GM23248 (cell line): ENCODE measurements around the gene GREB1.

Experiments used
- EZH2 ChIP-seq: fragments of 200-600 bp; sonication (generic); IDR thresholded peaks from 2 replicates; pipeline ENCODE4 v1.6.1; 2018; ENCODE audit warnings: antibody characterized with exemption, mild to moderate bottlenecking; ENCODE audit not compliant: insufficient read depth, poor library complexity, severe bottlenecking
- EZH2phosphoT487 ChIP-seq: fragments of 200-600 bp; sonication (generic); IDR thresholded peaks from 2 replicates; pipeline ENCODE4 v1.6.1; 2018; ENCODE audit warnings: antibody characterized with exemption, moderate library complexity, mild to moderate bottlenecking, low read depth; ENCODE audit not compliant: insufficient read depth

DNA sequence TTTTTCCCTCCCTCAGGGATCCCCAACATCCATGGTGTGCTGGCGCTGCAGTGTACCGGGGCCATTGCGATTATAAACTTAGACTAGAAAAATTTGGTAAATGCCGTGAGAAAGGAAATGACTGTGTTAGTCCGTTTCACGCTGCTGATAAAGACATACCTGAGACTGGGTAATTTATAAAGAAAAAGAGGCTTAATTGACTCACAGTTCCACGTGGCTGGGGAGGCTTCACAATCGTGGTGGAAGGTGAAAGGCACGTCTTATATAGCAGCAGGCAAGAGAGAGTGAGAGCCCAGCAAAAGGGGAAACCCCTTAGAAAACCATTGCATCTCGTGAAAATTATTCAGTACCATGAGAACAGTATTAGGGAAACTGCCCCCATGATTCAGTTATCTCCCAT lies 91.8 kb downstream of the GREB1 start:
- no peak for TF ChIP-seq EZH2
- no peak for TF ChIP-seq EZH2phosphoT487
